Measurements from ENCODE around the gene CRHR1. TPM values are rescaled to one million over a fixed set of nuclear protein-coding genes. Genes with fewer than 3 reads are reported as not detected.

The CRHR1 gene
- polyA plus RNA-seq, 1 of the 3 experiments (the other 2 are of a cell fraction), result 0.13 TPM

- Histone ChIP-seq H3K9me2 (no peaks in the 10 kb centered on the region), H3K27me3 (ENCODE audit: insufficient read depth) (peaks cover 47% of the 10 kb centered on the region), H3K9ac (no peak overlapping the region)
Observed at GRCh38 chr17:45869676-45870341, 85.7 kb downstream of the CRHR1 start.

GRCh38 chr17:45870342-45870974, 86.3 kb downstream of the CRHR1 start:
- Histone ChIP-seq H3K79me2 (ENCODE audit: insufficient read depth) (no peaks in the 10 kb centered on the region), H3F3A (replicated peaks; ENCODE audit: insufficient read depth) (no peaks in the 10 kb centered on the region), H3K36me3 (replicated peaks in 1 of 2; ENCODE audit: control insufficient read depth in 1 of 2, insufficient read depth in 2 of 2, low read length in 1 of 2) (no peaks in the 10 kb centered on the region), H3K27me3 (ENCODE audit: insufficient read depth) (peaks cover 41% of the 10 kb centered on the region), H3K9ac (no peak overlapping the region), H3K9me2 (no peaks in the 10 kb centered on the region), H3K4me3 (ENCODE audit: low read depth in 2 of 2, low read length in 1 of 2) (no peak overlapping the region), H3K27ac (ENCODE audit: low read depth in 2 of 2, low read length in 1 of 2) (no peak overlapping the region), H2AFZ (ENCODE audit: low read depth) (no peak overlapping the region), H4K20me1 (ENCODE audit: insufficient read depth) (no peaks in the 10 kb centered on the region), H3K9me3 (no peaks in the 10 kb centered on the region), H3K4me2 (no peak overlapping the region), H3K4me1 (ENCODE audit: control insufficient read depth in 1 of 2, insufficient read depth in 2 of 2, low read depth in 1 of 2, low read length in 1 of 2) (peaks cover 0 to 6% of the 10 kb centered on the region in 2 experiments; a peak in 2 of 4 replicates)
- ChIA-PET POLR2A (no interaction called here), CTCF (interaction anchor here (11.8 kb wide), 1 partner anchor 20 kb away, joined by 87 read pairs; no protein-coding TSS in a partner anchor)
- DNase-seq, result no peak
- 40% methylated on average over 4 of the region's 4 CpGs for WGBS (ENCODE audit: low lambda C conversion rate)
- TF ChIP-seq CHD2 (IDR thresholded peaks at IDR 0.05; ENCODE audit: low read length, partially characterized antibody) (no peak), REST (IDR thresholded peaks at IDR 0.05; ENCODE audit: low read depth, low read length) (no peak), RAD21 (IDR thresholded peaks at IDR 0.05; ENCODE audit: low read length) (no peak), USF2 (IDR thresholded peaks at IDR 0.05; ENCODE audit: borderline replicate concordance, low read depth, low read length) (no peak), TAF1 (IDR thresholded peaks at IDR 0.05; ENCODE audit: borderline replicate concordance, low read depth, low read length) (no peak), ZBTB33 (IDR thresholded peaks at IDR 0.05; ENCODE audit: borderline replicate concordance, low read depth) (no peak), EP300 (IDR thresholded peaks at IDR 0.05; ENCODE audit: borderline replicate concordance in 1 of 2, low read depth in 1 of 2, low read length in 1 of 2) (no peak)

More at GRCh38 chr17:45869676-45870341, 85.7 kb downstream of the CRHR1 start:
- H4K20me1 ChIP-seq (ENCODE audit: insufficient read depth), result no peaks in the 10 kb centered on the region
- no peak for DNase-seq
- POLR2A ChIA-PET, result no interaction called here
- no peaks in the 10 kb centered on the region for H3K79me2 ChIP-seq (ENCODE audit: insufficient read depth)
- TF ChIP-seq RAD21 (IDR thresholded peaks at IDR 0.05; ENCODE audit: low read length) (no peak), TAF1 (IDR thresholded peaks at IDR 0.05; ENCODE audit: borderline replicate concordance, low read depth, low read length) (no peak), IRF3 (IDR thresholded peaks at IDR 0.05; ENCODE audit: low read depth, low read length) (no peak), EP300 (IDR thresholded peaks at IDR 0.05; ENCODE audit: borderline replicate concordance in 1 of 2, low read depth in 1 of 2, low read length in 1 of 2) (no peak), RCOR1 (IDR thresholded peaks at IDR 0.05; ENCODE audit: low read length) (no peak), GABPA (IDR thresholded peaks at IDR 0.05; ENCODE audit: low read depth) (no peak), FOSL2 (IDR thresholded peaks at IDR 0.05; ENCODE audit: borderline replicate concordance, low read depth) (no peak), EZH2phosphoT487 (IDR thresholded peaks at IDR 0.05; ENCODE audit: borderline replicate concordance, low read depth) (no peak), SIN3A (IDR thresholded peaks at IDR 0.05; ENCODE audit: borderline replicate concordance, low read depth, low read length) (no peak), USF2 (IDR thresholded peaks at IDR 0.05; ENCODE audit: borderline replicate concordance, low read depth, low read length) (no peak)
- H3K4me3 ChIP-seq (ENCODE audit: low read depth in 2 of 2, low read length in 1 of 2), result no peak overlapping the region
- H3K9me3 ChIP-seq, result no peaks in the 10 kb centered on the region
- H3K27ac ChIP-seq (ENCODE audit: low read depth in 2 of 2, low read length in 1 of 2), result no peak overlapping the region
- no peaks in the 10 kb centered on the region for H3K36me3 ChIP-seq (replicated peaks in 1 of 2; ENCODE audit: control insufficient read depth in 1 of 2, insufficient read depth in 2 of 2, low read length in 1 of 2)
- CTCF ChIA-PET, result interaction anchor here (1.4 to 11.8 kb wide), 2 partner anchors 19 to 23 kb away, joined by 5 to 87 read pairs; no protein-coding TSS in a partner anchor
- no peak overlapping the region for H2AFZ ChIP-seq (ENCODE audit: low read depth)
- peaks cover 0 to 6% of the 10 kb centered on the region in 2 experiments; a peak in 2 of 4 replicates for H3K4me1 ChIP-seq (ENCODE audit: control insufficient read depth in 1 of 2, insufficient read depth in 2 of 2, low read depth in 1 of 2, low read length in 1 of 2)
- no peaks in the 10 kb centered on the region for H3F3A ChIP-seq (replicated peaks; ENCODE audit: insufficient read depth)
- H3K4me2 ChIP-seq, result no peak overlapping the region
- WGBS (ENCODE audit: low lambda C conversion rate), result 58% methylated on average over 11 of the region's 14 CpGs

All from SK-N-SH (cell line).